HepG2 (cell line): ENCODE measurements around the gene MTCH2. TPM values are rescaled to one million over a fixed set of nuclear protein-coding genes. Genes with fewer than 3 reads are reported as not detected.

ENCODE experiments used
- ELF3 ChIP-seq: IDR thresholded peaks from 2 replicates; pipeline ENCODE4 v1.6.1; 2016; ENCODE audit warnings: missing genetic modification reagents, missing compliant biosample characterization
- KMT2B ChIP-seq: IDR thresholded peaks from 2 replicates; pipeline ENCODE4 v1.6.1; 2016; ENCODE audit warnings: missing genetic modification reagents, missing compliant biosample characterization
- NR2C2 ChIP-seq: sonication (generic); formaldehyde crosslinking; IDR thresholded peaks from 2 replicates; pipeline ENCODE4 v1.4.0; 2020; ENCODE audit warnings: missing genetic modification reagents, mild to moderate bottlenecking, moderate library complexity, borderline replicate concordance
- PAF1 ChIP-seq: IDR thresholded peaks from 2 replicates; pipeline ENCODE4 v1.6.1; 2016; ENCODE audit warnings: missing genetic modification reagents, missing compliant biosample characterization
- POGZ ChIP-seq: sonication (generic); formaldehyde crosslinking; IDR thresholded peaks from 2 replicates; pipeline ENCODE4 v1.4.0; 2020; ENCODE audit warnings: mild to moderate bottlenecking, missing genetic modification reagents
- SALL2 ChIP-seq: sonication (generic); formaldehyde crosslinking; IDR thresholded peaks from 2 replicates; pipeline ENCODE4 v1.8.1; 2023; ENCODE audit warnings: mild to moderate bottlenecking, missing genetic modification reagents, inconsistent platforms
- TEAD2 ChIP-seq: sonication (generic); formaldehyde crosslinking; IDR thresholded peaks from 2 replicates; pipeline ENCODE4 v1.9.0; 2021; ENCODE audit warnings: missing genetic modification reagents
- TOE1 ChIP-seq: sonication (generic); formaldehyde crosslinking; IDR thresholded peaks from 2 replicates; pipeline ENCODE4 v1.4.0; 2020; ENCODE audit warnings: mild to moderate bottlenecking, missing genetic modification reagents
- YEATS4 ChIP-seq: sonication (generic); formaldehyde crosslinking; IDR thresholded peaks from 2 replicates; pipeline ENCODE4 v1.4.0; 2020; ENCODE audit warnings: missing genetic modification reagents, borderline replicate concordance
- ZBTB1 ChIP-seq: sonication (generic); formaldehyde crosslinking; IDR thresholded peaks from 2 replicates; pipeline ENCODE4 v1.4.0; 2020; ENCODE audit warnings: missing genetic modification reagents, borderline replicate concordance
- ZBTB8A ChIP-seq: sonication (generic); formaldehyde crosslinking; IDR thresholded peaks from 2 replicates; pipeline ENCODE4 v1.4.0; 2020; ENCODE audit warnings: mild to moderate bottlenecking, low read depth, missing genetic modification reagents, borderline replicate concordance
- ZNF3 ChIP-seq: IDR thresholded peaks from 2 replicates; pipeline ENCODE4 v1.7.0; 2017; ENCODE audit warnings: inconsistent platforms
- ZNF7 ChIP-seq: IDR thresholded peaks from 2 replicates; pipeline ENCODE4 v1.6.1; 2016; ENCODE audit warnings: missing biosample characterization, missing genetic modification reagents
- ZNF749 ChIP-seq: sonication (generic); formaldehyde crosslinking; IDR thresholded peaks from 2 replicates; pipeline ENCODE4 v1.8.0; 2022; ENCODE audit warnings: mild to moderate bottlenecking, missing genetic modification reagents, moderate library complexity, borderline replicate concordance
- polyA plus RNA-seq, 8 experiments: library from polyadenylated mRNA; depleted of rRNA in 3 of 8; stranded (reverse) in 7 of 8; unstranded in 1 of 8; fragments of >200 nt; fragmentation: Illumina TruSeq in 4 of 8; extraction: Trizol in 4 of 8; gene quantifications; 2 replicates each; pipeline versions ENCODE4 v1.2.1 to v1.2.3, GENCODE V29; 2011 to 2016; ENCODE audit warnings: low read depth in 4 of 8, missing spikeins in 1 of 8, mixed read lengths in 1 of 8; ENCODE audit not compliant: insufficient read depth in 1 of 8
- total RNA-seq, 5 experiments: library from RNA; depleted of rRNA; stranded (reverse); fragments of >200 nt; fragmentation: Illumina TruSeq; extraction: Trizol; gene quantifications; 2 replicates each; pipeline ENCODE4 v1.2.3, GENCODE V29; 2016; ENCODE audit warnings: low read depth in 1 of 5
- TF ChIP-seq, protein P1 (sequence below): IDR thresholded peaks from 2 replicates; pipeline ENCODE4 v1.6.1; 2016; ENCODE audit warnings: low read depth, missing genetic modification reagents, missing compliant biosample characterization
- TF ChIP-seq, protein P2 (sequence below), 2 experiments: fragments of 450-650 bp in 1 of 2; sonication (generic) in 1 of 2; formaldehyde crosslinking in 1 of 2; IDR thresholded peaks; 2 replicates each; pipeline versions ENCODE4 v1.6.1 to v1.8.0; 2016 to 2022; ENCODE audit warnings: antibody characterized with exemption in 1 of 2, mild to moderate bottlenecking in 1 of 2, missing genetic modification reagents in 1 of 2

The MTCH2 gene
- total and polyA plus RNA-seq, 2 of the 13 experiments (the other 11 are each of a cell fraction or from before 2014, with no cell fraction given), result 112 to 272 TPM

DNA sequence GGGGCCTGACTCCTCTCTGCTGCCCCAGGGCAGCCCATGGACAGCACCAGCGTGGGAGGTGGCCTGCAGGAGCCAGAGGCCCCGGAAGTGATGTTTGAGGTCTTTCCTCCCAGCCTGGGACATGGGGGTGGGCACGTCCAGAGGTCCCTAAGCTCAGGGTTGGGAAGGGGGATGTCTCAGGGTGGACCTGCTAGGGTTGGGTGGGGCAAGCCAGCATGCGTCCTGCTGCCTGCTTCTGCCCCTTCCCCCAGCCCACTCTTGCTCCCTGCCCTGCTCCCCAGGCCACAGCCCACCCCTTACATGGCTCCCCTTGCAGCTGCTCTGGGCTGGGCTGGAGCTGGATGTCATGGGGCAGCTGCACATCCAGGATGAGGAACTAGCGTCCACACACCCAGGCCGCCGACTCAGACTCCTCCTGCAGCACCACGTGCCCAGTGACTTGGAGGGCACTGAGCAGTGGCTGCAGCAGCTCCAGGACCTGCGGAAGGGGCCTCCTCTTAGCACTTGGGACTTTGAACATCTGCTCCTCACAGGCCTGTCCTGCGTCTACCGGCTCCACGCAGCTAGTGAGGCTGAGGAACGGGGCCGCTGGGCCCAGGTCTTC is 54.5 kb downstream of the MTCH2 start (continued):
- peak; percentile 51; the same call in 1 of the 2 replicates for TF ChIP-seq ZBTB8A (CRISPR knock-in tag)
- TF ChIP-seq KMT2B (CRISPR knock-in tag), result no peak
- TF ChIP-seq PAF1 (CRISPR knock-in tag), result no peak
- peak; percentile 71; the same call in 1 of the 2 replicates for TF ChIP-seq YEATS4 (CRISPR knock-in tag)
- TF ChIP-seq, protein P1, sequence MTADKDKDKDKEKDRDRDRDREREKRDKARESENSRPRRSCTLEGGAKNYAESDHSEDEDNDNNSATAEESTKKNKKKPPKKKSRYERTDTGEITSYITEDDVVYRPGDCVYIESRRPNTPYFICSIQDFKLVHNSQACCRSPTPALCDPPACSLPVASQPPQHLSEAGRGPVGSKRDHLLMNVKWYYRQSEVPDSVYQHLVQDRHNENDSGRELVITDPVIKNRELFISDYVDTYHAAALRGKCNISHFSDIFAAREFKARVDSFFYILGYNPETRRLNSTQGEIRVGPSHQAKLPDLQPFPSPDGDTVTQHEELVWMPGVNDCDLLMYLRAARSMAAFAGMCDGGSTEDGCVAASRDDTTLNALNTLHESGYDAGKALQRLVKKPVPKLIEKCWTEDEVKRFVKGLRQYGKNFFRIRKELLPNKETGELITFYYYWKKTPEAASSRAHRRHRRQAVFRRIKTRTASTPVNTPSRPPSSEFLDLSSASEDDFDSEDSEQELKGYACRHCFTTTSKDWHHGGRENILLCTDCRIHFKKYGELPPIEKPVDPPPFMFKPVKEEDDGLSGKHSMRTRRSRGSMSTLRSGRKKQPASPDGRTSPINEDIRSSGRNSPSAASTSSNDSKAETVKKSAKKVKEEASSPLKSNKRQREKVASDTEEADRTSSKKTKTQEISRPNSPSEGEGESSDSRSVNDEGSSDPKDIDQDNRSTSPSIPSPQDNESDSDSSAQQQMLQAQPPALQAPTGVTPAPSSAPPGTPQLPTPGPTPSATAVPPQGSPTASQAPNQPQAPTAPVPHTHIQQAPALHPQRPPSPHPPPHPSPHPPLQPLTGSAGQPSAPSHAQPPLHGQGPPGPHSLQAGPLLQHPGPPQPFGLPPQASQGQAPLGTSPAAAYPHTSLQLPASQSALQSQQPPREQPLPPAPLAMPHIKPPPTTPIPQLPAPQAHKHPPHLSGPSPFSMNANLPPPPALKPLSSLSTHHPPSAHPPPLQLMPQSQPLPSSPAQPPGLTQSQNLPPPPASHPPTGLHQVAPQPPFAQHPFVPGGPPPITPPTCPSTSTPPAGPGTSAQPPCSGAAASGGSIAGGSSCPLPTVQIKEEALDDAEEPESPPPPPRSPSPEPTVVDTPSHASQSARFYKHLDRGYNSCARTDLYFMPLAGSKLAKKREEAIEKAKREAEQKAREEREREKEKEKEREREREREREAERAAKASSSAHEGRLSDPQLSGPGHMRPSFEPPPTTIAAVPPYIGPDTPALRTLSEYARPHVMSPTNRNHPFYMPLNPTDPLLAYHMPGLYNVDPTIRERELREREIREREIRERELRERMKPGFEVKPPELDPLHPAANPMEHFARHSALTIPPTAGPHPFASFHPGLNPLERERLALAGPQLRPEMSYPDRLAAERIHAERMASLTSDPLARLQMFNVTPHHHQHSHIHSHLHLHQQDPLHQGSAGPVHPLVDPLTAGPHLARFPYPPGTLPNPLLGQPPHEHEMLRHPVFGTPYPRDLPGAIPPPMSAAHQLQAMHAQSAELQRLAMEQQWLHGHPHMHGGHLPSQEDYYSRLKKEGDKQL (CRISPR knock-in tag), result no peak
- TF ChIP-seq ELF3, result no peak
- TF ChIP-seq, protein P2, sequence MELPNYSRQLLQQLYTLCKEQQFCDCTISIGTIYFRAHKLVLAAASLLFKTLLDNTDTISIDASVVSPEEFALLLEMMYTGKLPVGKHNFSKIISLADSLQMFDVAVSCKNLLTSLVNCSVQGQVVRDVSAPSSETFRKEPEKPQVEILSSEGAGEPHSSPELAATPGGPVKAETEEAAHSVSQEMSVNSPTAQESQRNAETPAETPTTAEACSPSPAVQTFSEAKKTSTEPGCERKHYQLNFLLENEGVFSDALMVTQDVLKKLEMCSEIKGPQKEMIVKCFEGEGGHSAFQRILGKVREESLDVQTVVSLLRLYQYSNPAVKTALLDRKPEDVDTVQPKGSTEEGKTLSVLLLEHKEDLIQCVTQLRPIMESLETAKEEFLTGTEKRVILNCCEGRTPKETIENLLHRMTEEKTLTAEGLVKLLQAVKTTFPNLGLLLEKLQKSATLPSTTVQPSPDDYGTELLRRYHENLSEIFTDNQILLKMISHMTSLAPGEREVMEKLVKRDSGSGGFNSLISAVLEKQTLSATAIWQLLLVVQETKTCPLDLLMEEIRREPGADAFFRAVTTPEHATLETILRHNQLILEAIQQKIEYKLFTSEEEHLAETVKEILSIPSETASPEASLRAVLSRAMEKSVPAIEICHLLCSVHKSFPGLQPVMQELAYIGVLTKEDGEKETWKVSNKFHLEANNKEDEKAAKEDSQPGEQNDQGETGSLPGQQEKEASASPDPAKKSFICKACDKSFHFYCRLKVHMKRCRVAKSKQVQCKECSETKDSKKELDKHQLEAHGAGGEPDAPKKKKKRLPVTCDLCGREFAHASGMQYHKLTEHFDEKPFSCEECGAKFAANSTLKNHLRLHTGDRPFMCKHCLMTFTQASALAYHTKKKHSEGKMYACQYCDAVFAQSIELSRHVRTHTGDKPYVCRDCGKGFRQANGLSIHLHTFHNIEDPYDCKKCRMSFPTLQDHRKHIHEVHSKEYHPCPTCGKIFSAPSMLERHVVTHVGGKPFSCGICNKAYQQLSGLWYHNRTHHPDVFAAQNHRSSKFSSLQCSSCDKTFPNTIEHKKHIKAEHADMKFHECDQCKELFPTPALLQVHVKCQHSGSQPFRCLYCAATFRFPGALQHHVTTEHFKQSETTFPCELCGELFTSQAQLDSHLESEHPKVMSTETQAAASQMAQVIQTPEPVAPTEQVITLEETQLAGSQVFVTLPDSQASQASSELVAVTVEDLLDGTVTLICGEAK (IDR thresholded peaks at IDR 0.05), result no peak
- TF ChIP-seq, protein P2 (CRISPR knock-in tag; IDR thresholded peaks at IDR 0.05), result no peak
- TF ChIP-seq TEAD2 (CRISPR knock-in tag), result no peak
- no peak for TF ChIP-seq POGZ (CRISPR knock-in tag)
- TF ChIP-seq ZBTB1 (CRISPR knock-in tag), result no peak
- TF ChIP-seq SALL2 (CRISPR knock-in tag), result no peak
- TF ChIP-seq ZNF7 (CRISPR knock-in tag), result no peak
- no peak for TF ChIP-seq TOE1 (CRISPR knock-in tag)
- TF ChIP-seq ZNF3 (CRISPR knock-in tag), result no peak
- no peak for TF ChIP-seq ZNF749 (CRISPR knock-in tag)
- TF ChIP-seq NR2C2 (CRISPR knock-in tag), result no peak; the same call in none of the 2 replicates
